Amniotic epithelial cell (primary cell): Measurements from ENCODE around the gene INPP5E.

Source experiments
- DNase-seq: peaks from one replicate; pipeline ENCODE4 v3.0.0-alpha.2; 2010; ENCODE audit warnings: low read depth

The INPP5E gene

DNA sequence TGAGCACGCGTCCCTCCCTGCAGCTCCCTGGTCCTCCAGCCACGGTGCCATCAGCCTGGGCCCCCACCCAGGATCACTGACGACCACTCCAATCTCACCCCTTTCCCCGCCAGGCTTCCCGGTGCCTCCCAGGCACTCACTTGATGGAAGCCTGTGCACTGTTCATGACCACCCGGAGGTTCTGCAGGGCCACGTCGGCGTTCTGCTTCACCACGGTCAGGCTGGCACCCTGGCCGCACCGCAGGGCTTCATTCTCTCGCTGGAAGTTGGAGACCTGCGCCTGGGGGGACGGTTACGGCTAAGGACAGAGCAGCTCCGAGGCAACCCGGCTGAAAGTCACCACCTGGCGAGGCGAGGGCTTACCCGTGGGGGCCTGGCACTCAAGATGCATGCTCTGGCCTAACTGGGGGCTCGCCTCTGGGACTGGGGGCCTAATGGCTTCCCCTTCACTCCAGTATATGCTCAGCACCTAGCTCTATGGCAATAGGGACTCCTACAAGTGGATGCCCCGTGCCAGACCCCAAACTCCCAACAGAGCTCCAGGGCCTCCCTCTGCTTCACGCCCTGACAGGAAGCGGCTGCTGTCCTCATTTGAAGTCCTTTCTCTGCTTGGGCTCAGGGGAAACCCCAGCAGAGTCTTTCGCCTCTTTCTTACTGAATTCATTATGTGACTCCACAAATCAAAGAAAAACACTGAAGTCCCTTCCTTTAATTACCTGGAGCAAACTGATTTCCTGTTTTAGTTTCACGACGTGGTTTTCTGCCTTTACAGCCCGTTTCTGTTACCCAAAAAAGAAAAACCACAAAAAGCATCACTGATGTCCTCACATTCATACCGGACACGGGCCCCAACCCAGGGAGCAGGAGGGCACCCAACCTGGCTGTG is 35.5 kb downstream of the INPP5E start:
- DNase-seq, result no peak

DNA sequence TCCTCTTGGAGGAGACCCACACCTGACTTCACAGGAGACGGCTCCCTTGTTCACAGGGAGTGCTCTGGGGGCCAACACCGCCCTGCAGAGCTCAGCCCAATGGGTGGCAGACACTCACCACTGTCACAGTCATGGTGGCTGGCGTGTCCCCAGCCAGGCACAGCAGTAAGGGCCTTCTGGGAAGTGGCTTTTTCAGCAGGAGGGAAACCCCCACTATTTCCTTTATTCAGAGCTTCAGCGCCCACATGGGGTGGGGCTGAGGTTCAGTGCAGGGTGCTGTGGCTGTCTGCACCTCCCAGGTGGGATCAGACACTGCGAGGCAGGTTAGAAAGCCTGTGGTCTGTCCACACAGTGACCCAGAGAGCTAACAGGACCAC is 36.1 kb downstream of the INPP5E start:
- no peak for DNase-seq

DNA sequence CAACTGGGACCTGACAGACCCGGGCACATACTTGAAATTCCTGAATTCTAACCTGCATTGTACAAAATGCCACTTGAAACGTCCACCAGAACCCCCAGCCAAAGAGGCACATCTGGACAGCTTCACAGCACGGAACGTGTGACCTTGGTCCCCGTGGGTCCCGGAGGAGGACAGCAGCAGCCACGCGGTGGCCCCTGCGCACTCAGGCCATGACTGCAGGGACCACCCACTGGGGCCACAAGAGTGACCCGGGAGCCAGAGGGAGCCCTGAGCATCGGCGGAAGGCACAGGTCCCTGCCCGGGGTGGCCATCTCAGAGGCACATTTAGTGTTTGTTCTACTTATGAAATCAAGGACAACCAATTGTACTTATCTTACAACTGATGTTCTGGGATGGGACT is 37.6 kb downstream of the INPP5E start:
- no peak for DNase-seq

DNA sequence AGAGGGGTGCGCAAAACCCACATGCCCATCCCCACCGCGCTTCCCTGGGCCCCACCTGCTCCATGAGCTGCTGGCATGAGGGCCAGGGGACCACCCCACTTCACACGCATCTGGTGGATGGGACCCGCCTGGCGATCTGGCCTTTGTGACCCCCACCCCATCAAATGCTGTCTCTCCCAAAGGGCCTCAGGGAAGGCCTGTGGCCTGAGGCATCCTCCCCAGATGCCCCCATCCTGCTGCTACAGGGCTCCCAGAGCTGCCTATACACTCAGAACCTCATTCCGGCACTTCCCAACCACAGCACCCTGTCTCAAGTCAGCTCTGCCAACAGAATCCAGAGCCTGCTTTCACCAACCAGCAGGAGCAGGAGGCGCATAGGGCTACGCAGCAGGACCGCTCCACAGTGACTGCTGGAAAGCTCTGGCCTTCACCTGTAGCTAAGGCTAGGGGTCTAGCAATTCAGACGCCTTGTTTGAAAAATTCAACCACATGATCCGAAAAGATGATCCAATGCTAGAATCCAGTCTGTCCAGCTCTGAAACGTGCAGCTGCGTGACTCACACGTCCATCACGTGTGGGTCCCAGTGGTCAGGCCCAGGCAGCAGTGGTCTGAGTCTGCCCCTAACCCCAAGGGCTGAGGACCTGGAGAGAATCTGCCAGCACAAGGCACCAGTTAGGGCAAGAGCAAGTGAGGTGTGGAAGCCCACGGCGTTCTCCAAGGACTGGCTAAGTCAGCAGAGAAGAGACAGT is 38.3 kb downstream of the INPP5E start:
- peak; percentile 14 for DNase-seq

DNA sequence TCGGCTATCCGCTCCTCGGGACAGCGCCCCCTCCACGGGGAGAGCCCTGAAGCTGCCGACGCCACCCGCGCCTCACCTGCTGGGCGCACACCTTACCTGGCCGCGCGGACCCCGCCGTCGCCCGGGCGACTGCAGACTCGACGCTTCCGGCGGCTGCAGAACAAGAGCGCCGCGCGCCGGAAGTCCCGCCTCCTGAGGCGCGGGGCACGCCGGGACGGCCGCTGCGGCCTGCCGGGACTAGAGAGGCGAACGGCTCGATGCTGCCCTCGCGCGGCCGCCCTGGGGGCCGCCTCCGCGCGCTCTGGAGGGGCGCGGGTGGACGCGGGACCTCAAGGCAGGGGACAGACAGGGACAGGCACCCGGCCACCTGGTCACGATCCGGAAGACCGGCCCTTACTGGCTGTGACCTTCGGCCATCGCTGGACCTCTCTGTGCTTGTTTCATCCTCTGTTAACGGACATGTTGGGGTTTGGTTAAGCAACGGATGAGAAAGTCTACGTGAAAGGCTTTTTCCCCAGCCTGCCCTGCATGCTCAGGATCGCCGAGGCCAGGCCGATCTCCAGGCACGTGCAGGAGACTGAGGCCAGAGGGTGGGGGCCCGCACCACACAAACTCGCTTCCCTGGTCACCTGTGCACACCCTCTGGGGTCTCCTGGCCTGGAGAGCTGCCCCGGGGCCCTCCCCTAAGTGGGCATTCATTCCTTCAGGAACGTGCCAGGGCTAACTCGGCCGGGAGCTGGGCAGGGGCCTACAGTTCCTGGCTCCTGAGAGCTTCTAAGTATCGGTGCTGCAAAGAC is 39.4 kb downstream of the INPP5E start, which contains the start of gene SNAPC4:
Gene SNAPC4, minus strand, starts transcription at position 133 of the 797 bp plus-strand sequence. CDS start 1,742 bp downstream, outside the sequence.
- DNase-seq, result peak; percentile 66

DNA sequence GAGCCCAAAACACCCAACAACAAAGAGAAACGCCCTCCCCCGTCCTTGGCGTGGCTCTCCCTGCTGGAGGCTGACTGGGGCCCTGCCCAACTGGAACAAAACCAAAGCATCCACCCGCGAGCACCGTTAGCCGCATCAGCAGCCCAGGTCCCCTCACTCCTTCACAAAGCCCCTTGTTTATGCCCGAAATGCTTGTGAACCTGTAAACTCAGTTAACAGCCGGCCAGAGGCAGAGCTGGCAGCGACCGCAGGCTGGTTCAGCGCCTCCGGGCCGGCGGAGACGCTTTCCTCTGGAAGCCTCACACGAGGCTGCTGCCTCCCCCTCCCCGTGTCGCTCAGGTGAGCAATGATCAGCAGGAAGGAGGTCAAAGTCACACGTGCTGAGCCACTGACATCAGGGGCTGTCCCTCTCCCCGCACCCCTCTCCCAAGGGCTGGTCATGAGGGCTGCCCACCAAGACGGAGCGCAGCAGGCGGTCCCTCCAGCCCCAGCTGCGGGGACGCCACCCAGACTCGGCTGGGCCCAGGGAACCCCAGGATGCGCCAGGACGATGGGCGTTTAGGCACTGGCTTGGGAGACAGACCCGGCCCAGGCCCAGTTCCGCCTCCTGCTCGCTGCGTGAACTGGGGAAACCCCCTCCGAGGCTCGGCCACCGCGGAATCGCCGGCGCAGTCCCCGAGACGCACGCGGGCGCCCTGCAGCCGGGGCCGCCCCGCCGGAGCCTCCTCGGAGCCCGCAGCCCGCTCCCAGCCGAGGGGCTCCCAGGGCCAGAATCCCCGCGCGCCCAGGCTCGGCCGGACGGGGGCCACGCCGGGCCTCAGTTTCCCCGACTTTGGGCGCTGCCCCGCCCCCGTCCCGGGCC is 40.2 kb downstream of the INPP5E start:
- no peak for DNase-seq

DNA sequence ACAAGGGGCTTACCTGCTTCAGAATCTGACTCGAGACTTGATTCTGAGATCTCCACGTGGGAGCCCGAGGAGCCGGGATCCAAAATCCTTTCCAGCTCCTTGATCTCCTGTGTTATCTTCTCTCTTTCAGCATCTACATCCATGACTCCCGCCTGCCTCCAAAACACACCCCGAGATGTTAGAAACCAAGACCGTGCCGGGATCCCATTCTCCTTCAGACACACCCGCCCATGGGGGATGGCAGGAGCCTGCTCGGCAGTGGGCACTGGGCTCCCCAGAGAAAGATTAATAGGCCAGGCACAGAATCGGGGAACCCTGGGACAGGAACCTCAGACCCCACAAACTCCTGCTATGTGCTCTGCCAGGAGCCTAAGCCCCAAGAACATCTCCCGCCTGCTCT is 41.4 kb downstream of the INPP5E start:
- DNase-seq, result no peak

DNA sequence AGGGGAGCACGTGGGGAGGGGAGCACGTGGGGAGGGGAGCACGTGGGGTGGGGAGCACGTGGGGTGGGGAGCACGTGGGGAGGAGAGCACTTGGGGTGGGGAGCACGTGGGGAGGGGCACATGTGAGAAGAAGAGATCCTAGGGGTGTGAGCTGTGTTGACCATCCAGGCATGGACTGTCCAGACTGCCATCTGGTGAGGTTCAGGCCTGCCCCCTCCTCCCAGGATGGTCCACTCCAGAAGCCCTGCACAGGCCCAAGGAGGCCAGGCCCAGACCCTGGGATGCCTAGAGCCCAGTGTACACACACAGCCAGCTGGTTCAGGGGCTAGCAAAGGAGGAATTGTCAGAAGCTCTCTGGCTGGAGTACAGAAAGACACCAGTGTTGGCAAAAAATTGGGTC is 42.0 kb downstream of the INPP5E start:
- DNase-seq, result no peak

DNA sequence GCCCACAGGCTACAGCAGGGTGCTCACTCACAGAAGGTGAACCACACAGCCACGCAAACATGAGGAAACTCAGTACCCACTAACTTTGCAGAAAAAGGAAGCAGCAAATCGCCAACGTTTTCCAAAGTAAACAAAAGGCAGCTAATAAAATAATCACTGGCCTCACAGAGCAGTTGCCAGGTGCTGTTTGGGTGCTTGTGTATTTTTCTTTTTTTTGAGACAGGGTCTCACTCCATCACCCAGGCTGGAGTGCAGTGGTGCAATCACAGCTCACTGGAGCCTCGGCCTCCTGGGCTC is 43.5 kb downstream of the INPP5E start:
- no peak for DNase-seq

DNA sequence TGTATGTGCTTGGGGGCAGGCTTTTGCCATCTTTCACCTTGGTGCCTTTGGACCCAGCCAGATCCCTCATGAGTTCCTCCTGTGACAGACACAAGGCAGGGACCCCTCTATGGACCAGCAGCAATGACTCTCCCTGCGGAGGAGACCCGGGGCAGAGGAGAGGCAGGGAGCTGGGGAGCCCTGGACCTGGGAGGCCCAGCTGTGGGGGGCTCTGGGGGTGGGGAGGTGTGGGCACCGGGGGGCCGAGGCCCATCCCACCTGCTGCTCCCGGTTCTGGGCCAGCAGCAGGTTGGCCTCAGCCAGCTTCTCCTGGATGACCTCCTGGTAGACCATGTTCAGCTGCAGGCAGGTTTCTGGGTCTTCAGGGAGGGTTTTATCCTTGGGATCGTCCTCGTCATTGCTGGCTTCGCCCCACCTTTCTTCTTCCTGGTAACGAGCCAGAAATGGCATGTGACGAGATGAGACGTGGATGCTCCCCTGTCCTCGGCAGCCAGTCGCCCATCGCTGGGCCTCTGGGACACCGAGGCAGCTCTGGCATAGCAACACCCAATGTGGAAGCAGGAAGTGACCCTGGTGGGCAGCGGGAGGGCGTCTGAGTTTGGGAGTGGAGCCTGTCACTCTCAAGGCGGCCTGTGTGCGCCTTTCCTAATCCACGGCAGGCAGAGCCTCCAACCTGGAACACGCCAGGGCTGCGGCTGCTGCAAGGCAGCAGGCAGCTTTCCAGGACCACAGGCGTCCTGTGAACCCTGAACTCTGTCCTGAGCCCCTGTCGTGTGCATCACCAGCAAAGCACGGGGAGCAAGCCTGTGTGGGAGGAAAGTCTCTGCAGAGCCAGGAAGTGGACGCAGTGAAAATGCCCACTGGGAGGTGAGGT is 44.1 kb downstream of the INPP5E start:
- DNase-seq, result no peak

DNA sequence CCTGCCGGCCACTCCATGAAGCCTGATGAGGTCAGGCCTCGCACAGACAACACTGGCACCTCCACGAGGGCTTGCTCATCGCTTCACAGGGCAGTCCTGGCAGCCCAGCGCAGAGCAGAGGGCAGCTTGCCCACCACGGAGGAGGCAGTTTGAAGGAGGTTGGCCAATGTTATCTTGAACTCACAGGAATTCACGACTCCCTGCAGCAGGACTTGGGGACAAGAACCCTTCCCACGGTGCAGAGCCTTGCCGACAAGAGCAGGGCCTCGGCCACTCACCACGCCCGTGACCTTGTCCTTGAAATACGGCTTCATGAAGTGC is 44.7 kb downstream of the INPP5E start:
- no peak for DNase-seq

DNA sequence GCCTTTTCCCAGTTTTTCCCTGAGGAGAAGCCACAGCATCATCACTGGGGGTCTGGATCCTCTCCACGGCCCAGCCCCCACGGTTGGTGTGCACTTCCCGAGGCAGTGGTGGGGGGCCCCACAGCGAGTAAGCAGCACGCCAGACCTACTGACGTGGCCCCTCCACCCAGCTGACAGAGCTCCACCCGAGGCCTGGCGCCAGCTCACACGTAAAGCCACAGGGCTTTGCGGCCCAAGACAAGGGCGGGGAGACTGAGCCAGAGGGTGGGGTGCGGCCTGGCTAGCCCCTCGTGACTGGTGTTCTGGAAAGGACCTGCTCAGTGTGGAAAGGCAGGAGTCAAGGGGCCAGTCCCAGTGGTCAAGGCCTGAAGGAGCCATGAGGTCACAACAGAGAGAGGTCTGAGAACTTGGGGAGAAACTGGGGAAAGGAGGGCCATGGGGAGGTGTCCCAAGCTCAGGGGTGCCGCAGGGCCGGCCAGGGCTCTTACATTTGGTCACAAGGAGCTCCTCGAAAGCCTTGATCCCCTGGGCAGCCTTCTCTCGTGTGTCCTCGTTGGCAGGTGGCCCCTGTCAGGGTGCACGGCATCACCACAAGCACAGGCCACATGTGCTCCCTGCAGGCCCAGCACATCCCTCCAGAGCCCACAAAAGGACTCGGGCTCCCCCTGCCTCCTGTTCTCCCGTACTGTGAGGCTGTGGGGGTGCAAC is 45.2 kb downstream of the INPP5E start:
- DNase-seq, result no peak

DNA sequence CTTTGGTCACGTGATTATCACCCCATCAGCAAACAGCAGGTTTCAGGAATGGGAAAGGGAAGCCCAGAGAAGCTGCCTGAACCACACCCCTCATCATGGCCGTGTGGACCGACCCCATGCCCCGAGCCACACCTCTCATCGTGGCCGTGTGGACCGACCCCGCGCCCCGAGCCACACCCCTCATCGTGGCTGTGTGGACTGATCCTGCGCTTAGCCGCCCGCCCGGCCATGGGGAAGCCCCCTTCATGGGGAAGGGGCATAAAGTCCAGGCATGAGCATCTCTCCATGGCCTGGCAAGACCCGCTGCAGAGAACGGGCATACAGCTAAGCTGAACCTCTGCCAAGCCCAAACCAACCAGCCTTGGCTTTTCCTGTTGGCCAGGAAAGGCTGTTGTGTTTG is 46.1 kb downstream of the INPP5E start:
- no peak for DNase-seq

DNA sequence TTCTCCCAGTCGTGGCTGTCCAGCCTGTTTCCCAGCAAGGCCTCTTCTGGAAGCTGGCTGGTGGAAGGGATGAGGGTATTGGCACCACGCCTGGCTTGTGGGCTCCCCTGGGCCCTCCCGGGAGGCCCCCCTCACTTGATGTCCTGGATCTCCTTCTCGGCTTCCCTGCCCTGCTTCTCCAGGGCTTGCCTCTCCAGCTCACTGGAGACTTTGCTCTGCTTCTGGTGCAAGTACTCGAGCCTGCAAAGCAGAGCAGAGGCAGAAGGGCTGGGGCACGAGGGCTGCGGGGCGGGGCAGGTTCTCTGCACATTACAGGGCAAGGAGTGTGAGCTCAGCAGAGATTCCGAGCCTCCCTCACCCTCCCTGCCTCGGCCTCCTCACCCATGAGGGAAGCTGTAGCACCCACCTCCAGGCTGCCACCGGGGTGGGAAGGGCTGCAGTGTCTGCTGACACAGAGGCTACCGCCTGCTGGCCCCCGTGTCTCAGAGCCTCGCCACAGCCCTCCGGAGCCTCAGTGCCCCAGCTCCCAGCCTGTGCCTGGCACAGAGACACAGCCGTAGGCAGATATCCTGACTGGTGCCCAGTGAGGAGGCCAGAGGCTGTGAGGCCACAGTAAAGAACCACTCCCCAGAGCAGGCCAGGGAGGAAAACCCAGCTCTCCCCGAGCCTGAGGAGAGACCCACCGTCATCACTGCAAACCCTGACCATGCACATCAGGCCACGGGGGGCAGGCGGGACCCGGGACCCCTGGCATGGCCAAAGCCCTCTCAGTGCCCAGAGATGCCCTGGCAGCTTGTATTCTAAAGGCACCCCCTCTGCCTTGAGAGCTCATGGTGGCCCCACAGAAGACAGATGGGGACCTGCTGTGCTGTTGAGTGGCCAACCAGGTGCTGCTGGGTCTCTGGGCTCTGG is 46.9 kb downstream of the INPP5E start:
- no peak for DNase-seq

DNA sequence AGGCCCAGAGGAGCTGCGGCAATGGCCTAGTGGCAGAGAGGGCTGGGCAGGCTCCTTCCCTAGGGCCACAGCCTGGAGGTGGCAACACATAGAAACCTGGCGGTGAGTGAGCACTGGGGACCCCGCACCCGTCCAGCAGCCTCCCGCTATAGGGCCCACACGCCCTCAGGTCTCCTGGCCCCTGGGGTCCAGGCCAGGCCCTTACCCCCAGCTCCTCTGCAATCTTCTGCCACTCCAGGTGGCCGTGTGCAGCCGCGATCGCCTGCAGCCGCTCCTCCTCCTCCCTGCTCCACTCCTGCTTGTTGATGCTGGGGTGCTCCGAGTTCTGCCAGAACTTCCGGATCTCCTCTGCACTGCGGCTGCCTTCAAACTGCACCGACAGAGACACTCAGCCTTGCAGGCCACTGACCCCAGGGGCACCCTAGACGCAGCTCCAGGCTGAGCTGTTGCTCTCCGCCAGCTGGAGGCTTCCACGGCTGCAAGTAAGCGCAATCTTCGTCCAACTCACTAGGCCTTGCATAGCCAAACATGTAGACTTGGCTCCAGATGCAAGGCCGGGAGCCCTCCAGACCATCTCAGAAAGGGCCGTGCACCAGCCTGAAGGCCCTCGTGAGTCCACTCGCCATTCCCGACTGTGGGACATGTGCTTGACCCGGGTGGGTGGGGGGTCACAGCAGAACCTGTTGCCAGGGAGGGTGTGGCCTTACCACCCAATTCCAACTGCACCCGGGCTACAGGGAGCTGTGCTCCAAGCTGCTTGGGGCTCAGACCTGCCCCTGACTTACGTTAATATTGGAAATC is 47.7 kb downstream of the INPP5E start:
- no peak for DNase-seq

DNA sequence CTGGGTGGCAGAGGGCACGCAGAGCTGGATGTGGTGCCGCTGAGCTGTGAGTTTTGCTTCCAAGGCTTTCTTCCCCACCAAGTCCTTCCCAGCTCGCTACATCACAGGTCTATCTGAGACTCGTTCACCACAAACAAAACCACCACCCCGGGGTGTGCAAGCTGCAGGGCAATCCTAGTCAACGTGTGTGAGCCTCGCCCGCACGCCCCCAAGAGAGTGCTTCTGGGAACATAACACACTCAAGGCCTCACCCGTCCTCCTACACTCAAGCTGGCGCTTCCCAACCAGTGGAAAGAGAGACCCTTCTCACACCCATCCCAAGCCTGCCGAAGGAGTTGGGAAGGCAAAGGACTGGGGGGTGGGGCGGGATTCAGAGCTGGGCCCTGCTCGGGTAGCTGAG is 50.2 kb downstream of the INPP5E start:
- no peak for DNase-seq

DNA sequence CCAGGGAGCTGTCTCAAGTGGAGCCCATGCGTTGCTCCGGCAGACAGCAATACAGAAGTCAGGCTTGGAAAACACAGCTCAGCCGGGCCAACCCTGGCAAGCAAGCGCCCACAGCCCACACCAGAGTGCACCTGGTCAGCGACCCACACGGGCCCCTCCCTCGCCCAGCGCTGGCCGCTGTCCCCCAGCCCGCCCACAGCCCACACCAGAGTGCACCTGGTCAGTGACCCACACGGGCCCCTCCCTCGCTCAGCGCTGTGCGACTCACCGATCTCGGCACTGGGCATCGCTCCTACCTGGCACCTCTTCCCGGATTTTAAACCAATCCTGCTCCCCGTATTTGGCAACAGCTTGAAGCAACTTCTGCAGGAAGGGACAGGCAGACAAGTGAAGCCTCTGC is 52.4 kb downstream of the INPP5E start:
- DNase-seq, result no peak

DNA sequence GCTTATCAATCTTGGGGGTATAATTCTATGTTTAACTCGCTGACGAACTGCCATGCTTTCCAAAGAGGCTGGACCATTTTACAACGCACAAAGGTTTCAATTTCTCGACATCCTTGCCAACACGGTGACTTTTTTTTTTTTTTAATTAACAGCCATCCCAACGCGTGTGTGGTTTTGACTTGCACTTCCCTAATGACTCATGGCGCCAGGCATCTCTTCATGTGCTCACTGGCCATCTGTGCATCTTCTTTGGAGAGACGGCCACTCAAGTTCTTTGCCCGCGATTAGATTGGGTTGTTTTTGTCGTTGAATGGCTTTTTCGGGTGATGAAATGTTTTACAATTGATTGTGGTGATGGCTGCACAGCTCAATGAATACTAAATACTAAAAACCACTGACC is 53.6 kb downstream of the INPP5E start:
- no peak for DNase-seq
